ENCODE data around the gene C16orf46. TPM values are rescaled to one million over a fixed set of nuclear protein-coding genes. Genes with fewer than 3 reads are reported as not detected.

C16orf46 gene
- polyA plus RNA-seq, 1 of the 3 experiments (the other 2 are of a cell fraction), result 1.5 TPM

GRCh38 chr16:81053761-81054160, 23.3 kb downstream of the C16orf46 start:
- no peak for TF ChIP-seq CHD2 (IDR thresholded peaks at IDR 0.05; ENCODE audit: low read length, partially characterized antibody)
- no peak overlapping the region for H3K4me2 ChIP-seq
- H3K4me3 ChIP-seq (ENCODE audit: low read depth in 2 of 2, low read length in 1 of 2), result no peak overlapping the region
- H2AFZ ChIP-seq (ENCODE audit: low read depth), result no peak overlapping the region
- DNase-seq, result no peak
- H4K20me1 ChIP-seq (ENCODE audit: insufficient read depth), result no peaks in the 10 kb centered on the region
- POLR2A ChIA-PET, result no interaction called here
- H3F3A ChIP-seq (replicated peaks; ENCODE audit: insufficient read depth), result no peaks in the 10 kb centered on the region
- no peaks in the 10 kb centered on the region for H3K79me2 ChIP-seq (ENCODE audit: insufficient read depth)
- H3K9ac ChIP-seq, result no peak overlapping the region
- H3K36me3 ChIP-seq (replicated peaks in 1 of 2; ENCODE audit: control insufficient read depth in 1 of 2, insufficient read depth in 2 of 2, low read length in 1 of 2), result no peaks in the 10 kb centered on the region
- 67% methylated on average over 11 of the region's 11 CpGs for WGBS (ENCODE audit: low lambda C conversion rate)
- CTCF ChIA-PET, result no interaction called here
- H3K27me3 ChIP-seq (ENCODE audit: insufficient read depth), result no peaks in the 10 kb centered on the region
- no peak overlapping the region for H3K27ac ChIP-seq (ENCODE audit: low read depth in 2 of 2, low read length in 1 of 2)
- peaks cover 6% of the 10 kb centered on the region; the same call in 1 of the 2 replicates for H3K9me3 ChIP-seq
- no peaks in the 10 kb centered on the region for H3K4me1 ChIP-seq (ENCODE audit: control insufficient read depth in 1 of 2, insufficient read depth in 2 of 2, low read depth in 1 of 2, low read length in 1 of 2)
- H3K9me2 ChIP-seq, result no peaks in the 10 kb centered on the region

- 89% methylated on average over 2 of the region's 2 CpGs for WGBS (ENCODE audit: low lambda C conversion rate)
- TF ChIP-seq FOSL2 (IDR thresholded peaks at IDR 0.05; ENCODE audit: borderline replicate concordance, low read depth) (no peak), JUND (IDR thresholded peaks at IDR 0.05) (no peak), MEF2A (IDR thresholded peaks at IDR 0.05; ENCODE audit: borderline replicate concordance, low read depth) (no peak), RXRA (IDR thresholded peaks at IDR 0.05; ENCODE audit: borderline replicate concordance, low read depth) (no peak), PBX3 (IDR thresholded peaks at IDR 0.05) (no peak), ELF1 (IDR thresholded peaks at IDR 0.05) (no peak), YY1 (IDR thresholded peaks at IDR 0.05; ENCODE audit: low read depth) (no peak), FOXM1 (IDR thresholded peaks at IDR 0.05; ENCODE audit: low read depth) (no peak), POLR2AphosphoS5 (IDR thresholded peaks at IDR 0.05; ENCODE audit: low read depth, low read length) (no peak), FOXJ3 (CRISPR knock-in tag; IDR thresholded peaks at IDR 0.05) (no peak), EP300 (IDR thresholded peaks at IDR 0.05; ENCODE audit: borderline replicate concordance in 1 of 2, low read depth in 1 of 2, low read length in 1 of 2) (no peak)
- CTCF ChIA-PET, result no interaction called here
Observed at GRCh38 chr16:81042821-81043220, 34.2 kb downstream of the C16orf46 start.

DNA sequence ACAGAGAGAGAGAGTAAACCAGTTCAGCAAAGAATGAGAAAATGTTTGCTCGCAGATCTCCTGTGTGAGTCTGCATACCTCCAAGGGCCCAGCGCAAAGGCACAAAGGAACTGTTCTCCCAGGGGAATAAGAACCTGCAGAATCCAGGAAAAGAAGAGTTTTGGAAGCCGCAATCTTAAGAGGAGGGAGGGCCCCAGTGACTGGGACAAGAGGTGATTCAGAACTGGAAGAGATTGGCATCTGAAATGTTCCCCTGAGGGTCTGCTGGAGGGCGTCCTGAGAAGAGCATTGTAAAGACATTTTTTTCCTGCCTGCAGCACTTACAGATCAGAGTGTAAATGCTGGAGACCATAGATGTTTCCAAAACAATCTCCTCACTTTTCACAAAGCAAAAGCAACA, 35.3 kb downstream of the C16orf46 start:
- H3K36me3 ChIP-seq (replicated peaks in 1 of 2; ENCODE audit: control insufficient read depth in 1 of 2, insufficient read depth in 2 of 2, low read length in 1 of 2), result peaks cover 38 to 71% of the 10 kb centered on the region in 2 experiments
- H3K27ac ChIP-seq (ENCODE audit: low read depth in 2 of 2, low read length in 1 of 2), result no peak overlapping the region
- H3K9ac ChIP-seq, result no peak overlapping the region
- no peak for DNase-seq
- H4K20me1 ChIP-seq (ENCODE audit: insufficient read depth), result peaks cover 9% of the 10 kb centered on the region; the same call in 1 of the 2 replicates
- no peaks in the 10 kb centered on the region for H3K9me2 ChIP-seq
- peaks cover 45% of the 10 kb centered on the region for H3K79me2 ChIP-seq (ENCODE audit: insufficient read depth)
- H3K27me3 ChIP-seq (ENCODE audit: insufficient read depth), result no peaks in the 10 kb centered on the region
- TF ChIP-seq RFX5 (IDR thresholded peaks at IDR 0.05; ENCODE audit: low read length), result no peak
- TF ChIP-seq CHD2 (IDR thresholded peaks at IDR 0.05; ENCODE audit: low read length, partially characterized antibody), result no peak
- TF ChIP-seq POLR2AphosphoS5 (IDR thresholded peaks at IDR 0.05; ENCODE audit: low read depth, low read length), result no peak
- TF ChIP-seq RCOR1 (IDR thresholded peaks at IDR 0.05; ENCODE audit: low read length), result no peak
- no peak for TF ChIP-seq MXI1 (IDR thresholded peaks at IDR 0.05; ENCODE audit: low read depth, low read length)
- no peak for TF ChIP-seq TCF12 (IDR thresholded peaks at IDR 0.05)
- no peak for TF ChIP-seq MEF2A (IDR thresholded peaks at IDR 0.05; ENCODE audit: borderline replicate concordance, low read depth)
- TF ChIP-seq RXRA (IDR thresholded peaks at IDR 0.05; ENCODE audit: borderline replicate concordance, low read depth), result no peak
- no peak for TF ChIP-seq YY1 (IDR thresholded peaks at IDR 0.05; ENCODE audit: low read depth)
- H3K4me1 ChIP-seq (ENCODE audit: control insufficient read depth in 1 of 2, insufficient read depth in 2 of 2, low read depth in 1 of 2, low read length in 1 of 2), result peaks cover 0 to 10% of the 10 kb centered on the region in 2 experiments; a peak in 2 of 4 replicates
- H3F3A ChIP-seq (replicated peaks; ENCODE audit: insufficient read depth), result peaks cover 7% of the 10 kb centered on the region
- H3K4me2 ChIP-seq, result no peak overlapping the region
- no peaks in the 10 kb centered on the region for H3K9me3 ChIP-seq
- 96% methylated on average over 4 of the region's 4 CpGs for WGBS (ENCODE audit: low lambda C conversion rate)
- ChIA-PET CTCF (no interaction called here), POLR2A (no interaction called here)
- H2AFZ ChIP-seq (ENCODE audit: low read depth), result no peak overlapping the region
- H3K4me3 ChIP-seq (ENCODE audit: low read depth in 2 of 2, low read length in 1 of 2), result no peak overlapping the region

More at GRCh38 chr16:81042821-81043220, 34.2 kb downstream of the C16orf46 start:
- Histone ChIP-seq H4K20me1 (ENCODE audit: insufficient read depth) (peaks cover 9% of the 10 kb centered on the region; the same call in 1 of the 2 replicates), H3K27me3 (ENCODE audit: insufficient read depth) (no peaks in the 10 kb centered on the region), H3K9me3 (no peaks in the 10 kb centered on the region), H3K36me3 (replicated peaks in 1 of 2; ENCODE audit: control insufficient read depth in 1 of 2, insufficient read depth in 2 of 2, low read length in 1 of 2) (peaks cover 40 to 71% of the 10 kb centered on the region in 2 experiments), H3K4me3 (ENCODE audit: low read depth in 2 of 2, low read length in 1 of 2) (no peak overlapping the region), H3K4me2 (no peak overlapping the region), H3K4me1 (ENCODE audit: control insufficient read depth in 1 of 2, insufficient read depth in 2 of 2, low read depth in 1 of 2, low read length in 1 of 2) (peaks cover 0 to 2% of the 10 kb centered on the region in 2 experiments; a peak in 2 of 4 replicates), H3K9ac (no peak overlapping the region), H3K27ac (ENCODE audit: low read depth in 2 of 2, low read length in 1 of 2) (no peak overlapping the region), H3K9me2 (no peaks in the 10 kb centered on the region), H3K79me2 (ENCODE audit: insufficient read depth) (peaks cover 33% of the 10 kb centered on the region), H2AFZ (ENCODE audit: low read depth) (no peak overlapping the region), H3F3A (replicated peaks; ENCODE audit: insufficient read depth) (peaks cover 7% of the 10 kb centered on the region)
- DNase-seq, result no peak
- POLR2A ChIA-PET, result no interaction called here

Measured in SK-N-SH (cell line).